ENCODE results near the gene FANCC.
"Not testable (repeated sequence)": the region's sequence is repeated elsewhere in the genome, so short reads cannot be mapped to it uniquely, and the experiment has no call there.

The FANCC gene

GRCh38 chr9:95302479-95302878, 15.0 kb downstream of the FANCC start:
- DNase-seq (ENCODE audit: low read depth): no peak
- no peak overlapping the region for H3K4me3 ChIP-seq (ENCODE audit: low read length)
- no peak for TF ChIP-seq CTCF (IDR thresholded peaks at IDR 0.05; ENCODE audit: insufficient read depth, low read depth, low read length, missing control alignments)

- H3K4me3 ChIP-seq (ENCODE audit: low read length): no peak overlapping the region
- no peak for TF ChIP-seq CTCF (IDR thresholded peaks at IDR 0.05; ENCODE audit: insufficient read depth, low read depth, low read length, missing control alignments)
- DNase-seq (ENCODE audit: low read depth): no peak
Measured at GRCh38 chr9:95297760-95298159, 19.7 kb downstream of the FANCC start.

- DNase-seq (ENCODE audit: low read depth): peak; percentile 16
- no peak overlapping the region for H3K4me3 ChIP-seq (ENCODE audit: low read length)
- TF ChIP-seq CTCF (IDR thresholded peaks at IDR 0.05; ENCODE audit: insufficient read depth, low read depth, low read length, missing control alignments): no peak
Measured at GRCh38 chr9:95297316-95297715, 20.2 kb downstream of the FANCC start.

- H3K4me3 ChIP-seq (ENCODE audit: low read length): no peak overlapping the region
- no peak for TF ChIP-seq CTCF (IDR thresholded peaks at IDR 0.05; ENCODE audit: insufficient read depth, low read depth, low read length, missing control alignments)
- no peak for DNase-seq (ENCODE audit: low read depth)
Measured at GRCh38 chr9:95296761-95297160, 20.7 kb downstream of the FANCC start.

- not testable (repeated sequence) for DNase-seq (ENCODE audit: low read depth); H3K4me3 ChIP-seq (ENCODE audit: low read length)
Measured at GRCh38 chr9:95293296-95293695, 24.2 kb downstream of the FANCC start.

GRCh38 chr9:95292226-95292625, 25.3 kb downstream of the FANCC start:
- TF ChIP-seq CTCF (IDR thresholded peaks at IDR 0.05; ENCODE audit: insufficient read depth, low read depth, low read length, missing control alignments): no peak
- no peak overlapping the region for H3K4me3 ChIP-seq (ENCODE audit: low read length)
- DNase-seq (ENCODE audit: low read depth): no peak

GRCh38 chr9:95286151-95286550, 31.4 kb downstream of the FANCC start:
- no peak overlapping the region for H3K4me3 ChIP-seq (ENCODE audit: low read length)
- no peak for TF ChIP-seq CTCF (IDR thresholded peaks at IDR 0.05; ENCODE audit: insufficient read depth, low read depth, low read length, missing control alignments)
- DNase-seq (ENCODE audit: low read depth): no peak

GRCh38 chr9:95285307-95285706, 32.2 kb downstream of the FANCC start:
- no peak for TF ChIP-seq CTCF (IDR thresholded peaks at IDR 0.05; ENCODE audit: insufficient read depth, low read depth, low read length, missing control alignments)
- H3K4me3 ChIP-seq (ENCODE audit: low read length): no peak overlapping the region

More at GRCh38 chr9:95285307-95285706, 32.2 kb downstream of the FANCC start:
- DNase-seq (ENCODE audit: low read depth): no peak
